ENCODE results near the gene SH3BP4. TPM values are rescaled to one million over a fixed set of nuclear protein-coding genes. Genes with fewer than 3 reads are reported as not detected.

Gene SH3BP4
- total RNA-seq, 1 donor from 2014 or later, result 115 TPM

- no peak for TF ChIP-seq CTCF (IDR thresholded peaks at IDR 0.05; ENCODE audit: insufficient read depth, low read length, poor library complexity, severe bottlenecking)
Measured at GRCh38 chr2:235048549-235048948, 96.7 kb downstream of the SH3BP4 start.

DNA sequence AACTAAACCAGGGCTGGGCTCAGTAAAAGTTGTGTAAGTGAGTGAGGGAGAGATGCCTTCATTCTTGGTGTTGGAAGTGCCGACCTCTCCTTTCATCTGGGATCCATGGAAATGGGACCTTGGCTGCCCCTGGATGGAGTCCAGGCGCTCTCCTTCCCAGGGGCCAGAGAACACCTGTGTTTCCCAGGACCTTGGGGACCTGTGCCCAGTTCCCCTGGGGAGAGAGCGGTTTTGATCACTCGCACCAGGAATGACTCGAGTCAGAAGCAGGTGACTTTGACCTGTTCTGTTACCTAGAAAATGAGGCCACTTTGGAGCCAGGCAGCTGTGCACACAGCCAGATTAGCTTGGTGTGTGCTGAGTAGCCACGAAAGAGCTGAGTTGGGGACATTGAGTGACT lies 97.3 kb downstream of the SH3BP4 start:
- no peak overlapping the region for H3K4me3 ChIP-seq (ENCODE audit: low read depth, low read length)
- H3K36me3 ChIP-seq (ENCODE audit: control insufficient read depth, insufficient read depth, low read length), result peaks cover 6% of the 10 kb centered on the region
- no peak for DNase-seq (ENCODE audit: low read depth)
- no peaks in the 10 kb centered on the region for H3K27me3 ChIP-seq (ENCODE audit: control insufficient read depth, insufficient read depth, low read length)
- TF ChIP-seq CTCF (IDR thresholded peaks at IDR 0.05; ENCODE audit: insufficient read depth, low read length, poor library complexity, severe bottlenecking), result no peak

More at GRCh38 chr2:235048549-235048948, 96.7 kb downstream of the SH3BP4 start:
- no peaks in the 10 kb centered on the region for H3K27me3 ChIP-seq (ENCODE audit: control insufficient read depth, insufficient read depth, low read length)
- no peak overlapping the region for H3K4me3 ChIP-seq (ENCODE audit: low read depth, low read length)
- DNase-seq (ENCODE audit: low read depth), result no peak
- peaks cover 6% of the 10 kb centered on the region for H3K36me3 ChIP-seq (ENCODE audit: control insufficient read depth, insufficient read depth, low read length)

- DNase-seq (ENCODE audit: low read depth), result no peak
- no peak for TF ChIP-seq CTCF (IDR thresholded peaks at IDR 0.05; ENCODE audit: insufficient read depth, low read length, poor library complexity, severe bottlenecking)
- H3K27me3 ChIP-seq (ENCODE audit: control insufficient read depth, insufficient read depth, low read length), result no peaks in the 10 kb centered on the region
- H3K36me3 ChIP-seq (ENCODE audit: control insufficient read depth, insufficient read depth, low read length), result peaks cover 8% of the 10 kb centered on the region
- H3K4me3 ChIP-seq (ENCODE audit: low read depth, low read length), result no peak overlapping the region
Measured at GRCh38 chr2:235049719-235050118, 97.9 kb downstream of the SH3BP4 start.

GRCh38 chr2:235050980-235051351 lies 99.1 kb downstream of the SH3BP4 start:
- Histone ChIP-seq H3K36me3 (ENCODE audit: control insufficient read depth, insufficient read depth, low read length) (peaks cover 6% of the 10 kb centered on the region), H3K4me3 (ENCODE audit: low read depth, low read length) (no peak overlapping the region), H3K27me3 (ENCODE audit: control insufficient read depth, insufficient read depth, low read length) (no peaks in the 10 kb centered on the region)
- TF ChIP-seq CTCF (IDR thresholded peaks at IDR 0.05; ENCODE audit: insufficient read depth, low read length, poor library complexity, severe bottlenecking), result no peak
- DNase-seq (ENCODE audit: low read depth), result peak; percentile 56

DNA sequence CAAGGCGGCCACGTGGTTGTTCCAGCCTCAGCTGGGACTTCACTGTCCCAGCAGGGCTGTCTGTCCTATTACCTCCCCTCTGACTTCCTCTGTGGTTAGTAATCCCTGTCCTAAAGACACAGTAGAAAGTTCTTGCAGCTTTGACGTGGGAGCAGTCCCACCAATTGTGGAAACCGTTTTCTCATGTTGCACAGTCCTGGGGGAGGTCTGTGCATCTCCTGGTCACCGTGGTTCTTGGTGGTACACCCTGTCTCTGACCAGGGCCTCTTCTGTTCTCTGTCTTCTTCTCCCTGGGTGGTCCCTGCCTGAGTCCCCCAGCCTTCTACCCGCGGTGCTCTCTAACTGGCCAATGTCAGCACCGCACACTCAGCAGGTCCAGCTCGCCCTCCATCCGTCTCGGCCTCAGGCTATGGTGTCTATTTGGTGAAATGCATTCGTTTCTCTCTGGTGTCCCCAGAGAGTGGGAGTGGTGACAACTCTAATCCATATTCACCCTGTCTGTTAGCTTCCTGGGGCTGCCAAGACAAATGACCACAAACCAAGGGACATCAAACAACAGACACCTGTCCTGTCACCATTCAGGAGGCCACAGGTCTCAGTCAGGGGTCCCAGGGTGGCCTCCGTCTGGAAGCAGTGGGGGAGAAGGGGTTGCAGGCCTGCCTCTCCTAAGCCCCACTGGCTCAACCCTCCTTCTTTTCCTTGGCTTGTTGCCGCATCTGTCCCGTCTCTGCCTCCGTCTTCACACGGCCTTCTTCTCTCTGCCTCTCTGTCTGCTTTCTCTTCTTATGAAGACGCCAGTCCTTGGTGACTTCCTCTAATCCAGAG lies 99.8 kb downstream of the SH3BP4 start:
- Histone ChIP-seq H3K27me3 (ENCODE audit: control insufficient read depth, insufficient read depth, low read length) (no peaks in the 10 kb centered on the region), H3K36me3 (ENCODE audit: control insufficient read depth, insufficient read depth, low read length) (peaks cover 4% of the 10 kb centered on the region), H3K4me3 (ENCODE audit: low read depth, low read length) (no peak overlapping the region)
- DNase-seq (ENCODE audit: low read depth), result no peak
- no peak for TF ChIP-seq CTCF (IDR thresholded peaks at IDR 0.05; ENCODE audit: insufficient read depth, low read length, poor library complexity, severe bottlenecking)
